H1 (cell line): ENCODE measurements around the gene GFY. TPM values are rescaled to one million over a fixed set of nuclear protein-coding genes. Genes with fewer than 3 reads are reported as not detected.
A peak's percentile ranks its signal among the peaks of the same experiment; 100 is the strongest.

Source experiments
- CEBPB ChIP-seq: IDR thresholded peaks from 2 replicates; pipeline ENCODE4 v1.6.1; 2012; ENCODE audit warnings: low read depth, low read length
- GABPA ChIP-seq: IDR thresholded peaks from 2 replicates; pipeline ENCODE4 v1.6.1; 2011; ENCODE audit warnings: mild to moderate bottlenecking, low read length, moderate library complexity, borderline replicate concordance; ENCODE audit not compliant: insufficient read depth
- GTF2F1 ChIP-seq: IDR thresholded peaks from 2 replicates; pipeline ENCODE4 v1.6.1; 2012; ENCODE audit warnings: low read depth, low read length, improper control_type of control experiment, borderline replicate concordance
- JUN ChIP-seq: IDR thresholded peaks from 2 replicates; pipeline ENCODE4 v1.6.1; 2011; ENCODE audit warnings: low read depth, mild to moderate bottlenecking, improper control_type of control experiment, low read length
- POLR2A ChIP-seq, 2 experiments: IDR thresholded peaks; 1 replicate in 1 of 2; 2 replicates in 1 of 2; pipeline ENCODE4 v1.6.1; 2011; ENCODE audit warnings: low read depth in 2 of 2, low read length in 2 of 2, mild to moderate bottlenecking in 2 of 2; ENCODE audit errors: control extremely low read depth in 1 of 2
- RNF2 ChIP-seq: fragments of 200-900, 300-1000 bp; sonication (generic); IDR thresholded peaks from 2 replicates; pipeline ENCODE4 v1.7.1; 2016; ENCODE audit warnings: borderline replicate concordance, low read depth, mild to moderate bottlenecking, antibody characterized with exemption, low read length; ENCODE audit not compliant: poor library complexity, severe bottlenecking; ENCODE audit errors: missing control alignments
- polyA plus RNA-seq, 7 experiments: library from polyadenylated mRNA; depleted of rRNA in 3 of 7; stranded (reverse) in 5 of 7; unstranded in 2 of 7; fragments of >200 nt in 5 of 7; fragments of 200-250 nt in 2 of 7; gene quantifications; 1 replicate in 5 of 7; 2 replicates in 1 of 7; 4 replicates in 1 of 7; pipeline versions ENCODE4 v1.2.1 to v1.2.3, GENCODE V29; 2011 to 2013; ENCODE audit warnings: missing spikeins in 2 of 7, mixed read lengths in 2 of 7
- total RNA-seq: library from RNA; stranded (reverse); fragmentation: NEBNext Ultra II Directional; extraction: Animal tissue kit (Norgen Biotek cat#: 25700); gene quantifications from 2 replicates; pipeline ENCODE4 v1.2.1, GENCODE V29; 2021

Gene GFY
- total and polyA plus RNA-seq, 2 of the 8 experiments (the other 6 are each of a cell fraction or from before 2014, with no cell fraction given): 0.68 to 0.93 TPM

DNA sequence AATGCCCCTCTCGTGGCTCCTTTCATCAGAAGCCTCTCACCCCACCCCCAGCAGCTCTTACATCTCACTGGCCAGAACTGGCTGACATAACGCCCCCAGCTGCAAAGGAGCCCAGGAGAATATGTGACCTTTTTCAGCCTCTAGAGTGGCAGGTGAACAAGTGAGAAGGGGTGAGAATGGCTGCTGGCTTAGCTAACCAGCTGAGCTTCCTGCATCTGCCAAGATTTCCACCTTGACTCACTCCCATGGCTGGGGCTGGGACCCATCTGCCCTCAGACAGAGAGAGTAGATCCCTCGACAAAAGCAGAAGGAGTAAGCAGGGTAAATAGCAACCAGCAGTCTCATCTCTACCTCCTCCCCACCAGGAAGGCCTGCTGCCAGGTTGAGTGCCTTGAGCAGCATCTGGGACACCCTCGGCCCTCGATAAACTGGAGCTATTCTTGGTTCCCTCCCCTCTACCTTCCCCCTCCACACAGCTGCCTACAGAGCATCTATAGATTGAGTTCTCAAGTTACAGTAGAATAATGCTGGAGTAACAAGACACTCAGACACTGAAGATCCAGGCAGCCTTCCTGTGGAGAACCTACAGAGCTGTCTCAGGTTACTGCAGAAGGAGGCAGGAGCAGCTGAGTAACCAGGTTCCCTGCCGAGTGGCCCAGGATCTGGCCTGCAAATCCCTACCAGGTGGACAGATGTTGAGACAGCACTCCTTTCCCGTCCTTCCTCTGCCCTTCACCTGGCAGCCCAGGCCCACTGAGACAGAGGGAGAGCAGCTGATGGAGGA, 21.6 kb upstream of the GFY start (continued):
- TF ChIP-seq CEBPB (no peak), JUN (no peak), GTF2F1 (no peak), GABPA (no peak), RNF2 (no peak), POLR2A (IDR thresholded peaks at IDR 0.05; ENCODE audit: control extremely low read depth in 1 of 2, low read depth in 2 of 2, low read length in 2 of 2) (peak in 1 of 2 experiments; percentile 71; a peak in 2 of 3 replicates)
